ENCODE measurements around the gene RCC2. TPM values are rescaled to one million over a fixed set of nuclear protein-coding genes. Genes with fewer than 3 reads are reported as not detected.

RCC2 gene
- total RNA-seq, 2 donors from 2014 or later: 240 to 325 TPM

GRCh38 chr1:17363351-17363750, 76.1 kb downstream of the RCC2 start:
- no peaks in the 10 kb centered on the region for H3K4me1 Mint-ChIP-seq
- H3K9ac ChIP-seq (ENCODE audit: extremely low read depth, low read length, poor library complexity, severe bottlenecking): no peak overlapping the region
- no peaks in the 10 kb centered on the region for H3K36me3 Mint-ChIP-seq (ENCODE audit: low read depth)
- 75 to 92% methylated on average over 7 to 12 of the region's 12 CpGs for WGBS, 2 experiments (ENCODE audit: insufficient coverage in 1 of 2, insufficient read length in 1 of 2)
- no peaks in the 10 kb centered on the region for H3K4me1 ChIP-seq (ENCODE audit: control insufficient read depth, insufficient read depth, low read length)
- no peaks in the 10 kb centered on the region for H3K36me3 ChIP-seq (ENCODE audit: control insufficient read depth, insufficient read depth, low read length)
- H3K9me3 Mint-ChIP-seq: peaks cover 2% of the 10 kb centered on the region
- no peaks in the 10 kb centered on the region for H3K27me3 ChIP-seq (ENCODE audit: control insufficient read depth, insufficient read depth, low read length, poor library complexity, severe bottlenecking)
- H3K9me3 ChIP-seq (ENCODE audit: control insufficient read depth, low read length): peaks cover 6% of the 10 kb centered on the region
- H3K27ac Mint-ChIP-seq: no peak overlapping the region
- DNase-seq: no peak
- no peak overlapping the region for H3K4me3 ChIP-seq (ENCODE audit: low read length)
- no peak overlapping the region for H3K27ac ChIP-seq (ENCODE audit: low read depth, low read length)
- no peak for TF ChIP-seq CTCF (conservative IDR thresholded peaks at IDR 0.05)
- H3K27me3 Mint-ChIP-seq (ENCODE audit: insufficient read depth): no peaks in the 10 kb centered on the region
- no peak overlapping the region for H3K4me3 Mint-ChIP-seq

- WGBS, 2 experiments (ENCODE audit: insufficient coverage in 1 of 2, insufficient read length in 1 of 2): 94 to 95% methylated on average over 4 of the region's 4 CpGs
- Mint-ChIP-seq H3K4me1 (no peaks in the 10 kb centered on the region), H3K36me3 (ENCODE audit: low read depth) (no peaks in the 10 kb centered on the region), H3K9me3 (peaks cover 2% of the 10 kb centered on the region), H3K27ac (no peak overlapping the region), H3K4me3 (no peak overlapping the region), H3K27me3 (ENCODE audit: insufficient read depth) (no peaks in the 10 kb centered on the region)
- Histone ChIP-seq H3K9me3 (ENCODE audit: control insufficient read depth, low read length) (peaks cover 6% of the 10 kb centered on the region), H3K9ac (ENCODE audit: extremely low read depth, low read length, poor library complexity, severe bottlenecking) (no peak overlapping the region), H3K27ac (ENCODE audit: low read depth, low read length) (no peak overlapping the region), H3K36me3 (ENCODE audit: control insufficient read depth, insufficient read depth, low read length) (no peaks in the 10 kb centered on the region), H3K27me3 (ENCODE audit: control insufficient read depth, insufficient read depth, low read length, poor library complexity, severe bottlenecking) (no peaks in the 10 kb centered on the region), H3K4me3 (ENCODE audit: low read length) (no peak overlapping the region), H3K4me1 (ENCODE audit: control insufficient read depth, insufficient read depth, low read length) (no peaks in the 10 kb centered on the region)
- no peak for TF ChIP-seq CTCF (conservative IDR thresholded peaks at IDR 0.05)
- DNase-seq: no peak
Observed at GRCh38 chr1:17361687-17362086, 77.8 kb downstream of the RCC2 start.

GRCh38 chr1:17360272-17360956, 79.1 kb downstream of the RCC2 start:
- H3K27ac ChIP-seq (ENCODE audit: low read depth, low read length): no peak overlapping the region
- no peak overlapping the region for H3K4me3 ChIP-seq (ENCODE audit: low read length)
- Mint-ChIP-seq H3K9me3 (peaks cover 2% of the 10 kb centered on the region), H3K36me3 (ENCODE audit: low read depth) (no peaks in the 10 kb centered on the region), H3K4me3 (no peak overlapping the region), H3K4me1 (no peaks in the 10 kb centered on the region), H3K27me3 (ENCODE audit: insufficient read depth) (no peaks in the 10 kb centered on the region), H3K27ac (no peak overlapping the region)
- H3K27me3 ChIP-seq (ENCODE audit: control insufficient read depth, insufficient read depth, low read length, poor library complexity, severe bottlenecking): no peaks in the 10 kb centered on the region
- H3K9me3 ChIP-seq (ENCODE audit: control insufficient read depth, low read length): peaks cover 6% of the 10 kb centered on the region
- WGBS, 2 experiments (ENCODE audit: insufficient coverage in 1 of 2, insufficient read length in 1 of 2): 84 to 95% methylated on average over 4 to 10 of the region's 11 CpGs
- no peak for TF ChIP-seq CTCF (conservative IDR thresholded peaks at IDR 0.05)
- no peaks in the 10 kb centered on the region for H3K36me3 ChIP-seq (ENCODE audit: control insufficient read depth, insufficient read depth, low read length)
- no peaks in the 10 kb centered on the region for H3K4me1 ChIP-seq (ENCODE audit: control insufficient read depth, insufficient read depth, low read length)
- no peak for DNase-seq
- H3K9ac ChIP-seq (ENCODE audit: extremely low read depth, low read length, poor library complexity, severe bottlenecking): no peak overlapping the region
